ENCODE data around the gene SLC5A9. TPM values are rescaled to one million over a fixed set of nuclear protein-coding genes. Genes with fewer than 3 reads are reported as not detected.

SLC5A9 gene
- total RNA-seq, 1 donor from 2014 or later, result not detected

GRCh38 chr1:48215222-48215621, 7.3 kb upstream of the SLC5A9 start:
- no peak overlapping the region for H3K4me3 ChIP-seq (ENCODE audit: low read depth, low read length)
- no peak for TF ChIP-seq CTCF (IDR thresholded peaks at IDR 0.05; ENCODE audit: insufficient read depth, low read length, poor library complexity, severe bottlenecking)
- H3K36me3 ChIP-seq (ENCODE audit: control insufficient read depth, insufficient read depth, low read length), result no peaks in the 10 kb centered on the region
- DNase-seq (ENCODE audit: low read depth), result no peak
- peaks cover 3% of the 10 kb centered on the region for H3K27me3 ChIP-seq (ENCODE audit: control insufficient read depth, insufficient read depth, low read length)

- no peak overlapping the region for H3K4me3 ChIP-seq (ENCODE audit: low read depth, low read length)
- TF ChIP-seq CTCF (IDR thresholded peaks at IDR 0.05; ENCODE audit: insufficient read depth, low read length, poor library complexity, severe bottlenecking), result no peak
- DNase-seq (ENCODE audit: low read depth), result no peak
- no peaks in the 10 kb centered on the region for H3K36me3 ChIP-seq (ENCODE audit: control insufficient read depth, insufficient read depth, low read length)
- H3K27me3 ChIP-seq (ENCODE audit: control insufficient read depth, insufficient read depth, low read length), result peaks cover 3% of the 10 kb centered on the region
Measured at GRCh38 chr1:48215889-48216288, 6.6 kb upstream of the SLC5A9 start.

GRCh38 chr1:48216313-48216712, 6.2 kb upstream of the SLC5A9 start:
- no peak for TF ChIP-seq CTCF (IDR thresholded peaks at IDR 0.05; ENCODE audit: insufficient read depth, low read length, poor library complexity, severe bottlenecking)
- Histone ChIP-seq H3K27me3 (ENCODE audit: control insufficient read depth, insufficient read depth, low read length) (peaks cover 3% of the 10 kb centered on the region), H3K36me3 (ENCODE audit: control insufficient read depth, insufficient read depth, low read length) (no peaks in the 10 kb centered on the region), H3K4me3 (ENCODE audit: low read depth, low read length) (no peak overlapping the region)
- DNase-seq (ENCODE audit: low read depth), result no peak

- peaks cover 3% of the 10 kb centered on the region for H3K27me3 ChIP-seq (ENCODE audit: control insufficient read depth, insufficient read depth, low read length)
- no peak for DNase-seq (ENCODE audit: low read depth)
- no peak overlapping the region for H3K4me3 ChIP-seq (ENCODE audit: low read depth, low read length)
- TF ChIP-seq CTCF (IDR thresholded peaks at IDR 0.05; ENCODE audit: insufficient read depth, low read length, poor library complexity, severe bottlenecking), result no peak
- H3K36me3 ChIP-seq (ENCODE audit: control insufficient read depth, insufficient read depth, low read length), result no peaks in the 10 kb centered on the region
Measured at GRCh38 chr1:48216941-48217340, 5.6 kb upstream of the SLC5A9 start.

GRCh38 chr1:48217856-48218255, 4.7 kb upstream of the SLC5A9 start:
- no peak overlapping the region for H3K4me3 ChIP-seq (ENCODE audit: low read depth, low read length)
- peaks cover 3% of the 10 kb centered on the region for H3K27me3 ChIP-seq (ENCODE audit: control insufficient read depth, insufficient read depth, low read length)
- no peak for TF ChIP-seq CTCF (IDR thresholded peaks at IDR 0.05; ENCODE audit: insufficient read depth, low read length, poor library complexity, severe bottlenecking)
- no peak for DNase-seq (ENCODE audit: low read depth)
- H3K36me3 ChIP-seq (ENCODE audit: control insufficient read depth, insufficient read depth, low read length), result no peaks in the 10 kb centered on the region

GRCh38 chr1:48219803-48220202, 2.7 kb upstream of the SLC5A9 start:
- no peak for TF ChIP-seq CTCF (IDR thresholded peaks at IDR 0.05; ENCODE audit: insufficient read depth, low read length, poor library complexity, severe bottlenecking)
- H3K27me3 ChIP-seq (ENCODE audit: control insufficient read depth, insufficient read depth, low read length), result peaks cover 2% of the 10 kb centered on the region
- no peak overlapping the region for H3K4me3 ChIP-seq (ENCODE audit: low read depth, low read length)
- no peak for DNase-seq (ENCODE audit: low read depth)
- no peaks in the 10 kb centered on the region for H3K36me3 ChIP-seq (ENCODE audit: control insufficient read depth, insufficient read depth, low read length)

Measured in kidney epithelial cell (primary cell).